Stomach (tissue), 4 donors: ENCODE data around the gene DOCK4.

Source experiments
- EP300 ChIP-seq: sonication (generic); formaldehyde crosslinking; IDR thresholded peaks from one replicate; pipeline ENCODE4 v1.6.1; 2017; ENCODE audit warnings: antibody characterized with exemption
- POLR2A ChIP-seq, 4 donors: fragments of 450-650 bp; IDR thresholded peaks; one replicate each; pipeline ENCODE4 v1.6.1; 2016; ENCODE audit warnings: antibody characterized with exemption in 4 of 4, control low read depth in 2 of 4, mild to moderate bottlenecking in 1 of 4, moderate library complexity in 1 of 4
- POLR2AphosphoS5 ChIP-seq, 3 donors: sonication (generic); formaldehyde crosslinking; IDR thresholded peaks; one replicate each; pipeline ENCODE4 v1.6.1; 2016; ENCODE audit warnings: antibody characterized with exemption in 3 of 3
- TF ChIP-seq, protein P1 (sequence below), 7 experiments: fragments of 450-650 bp in 4 of 7; fragments of 200-600 bp in 3 of 7; sonication (generic) in 3 of 7; IDR thresholded peaks; one replicate each; pipeline ENCODE4 v1.5.1; 2016 to 2019; ENCODE audit warnings: antibody characterized with exemption in 7 of 7, control low read depth in 2 of 7, mild to moderate bottlenecking in 1 of 7

DNA sequence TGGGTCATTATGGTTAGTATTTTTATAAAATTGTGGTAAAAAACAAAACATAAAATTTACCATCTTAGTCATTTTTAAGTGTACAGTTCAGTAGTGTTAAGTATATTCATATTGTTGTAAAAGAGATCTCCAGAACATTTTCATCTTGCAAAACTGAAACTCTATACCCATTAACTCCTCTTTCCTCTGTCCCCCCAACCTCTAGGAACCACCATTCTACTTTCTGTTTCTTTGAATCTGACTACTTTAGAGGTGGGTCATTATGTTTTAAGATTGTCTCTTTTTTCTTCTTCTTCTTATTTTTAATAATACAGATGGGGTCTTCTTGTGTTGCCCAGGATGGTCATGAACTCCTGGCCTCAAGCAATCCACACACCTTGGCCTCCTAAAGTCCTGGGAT, 84.1 kb downstream of the DOCK4 start:
- TF ChIP-seq POLR2AphosphoS5 (IDR thresholded peaks at IDR 0.05): no peak
- TF ChIP-seq EP300: no peak
- TF ChIP-seq, protein P1, sequence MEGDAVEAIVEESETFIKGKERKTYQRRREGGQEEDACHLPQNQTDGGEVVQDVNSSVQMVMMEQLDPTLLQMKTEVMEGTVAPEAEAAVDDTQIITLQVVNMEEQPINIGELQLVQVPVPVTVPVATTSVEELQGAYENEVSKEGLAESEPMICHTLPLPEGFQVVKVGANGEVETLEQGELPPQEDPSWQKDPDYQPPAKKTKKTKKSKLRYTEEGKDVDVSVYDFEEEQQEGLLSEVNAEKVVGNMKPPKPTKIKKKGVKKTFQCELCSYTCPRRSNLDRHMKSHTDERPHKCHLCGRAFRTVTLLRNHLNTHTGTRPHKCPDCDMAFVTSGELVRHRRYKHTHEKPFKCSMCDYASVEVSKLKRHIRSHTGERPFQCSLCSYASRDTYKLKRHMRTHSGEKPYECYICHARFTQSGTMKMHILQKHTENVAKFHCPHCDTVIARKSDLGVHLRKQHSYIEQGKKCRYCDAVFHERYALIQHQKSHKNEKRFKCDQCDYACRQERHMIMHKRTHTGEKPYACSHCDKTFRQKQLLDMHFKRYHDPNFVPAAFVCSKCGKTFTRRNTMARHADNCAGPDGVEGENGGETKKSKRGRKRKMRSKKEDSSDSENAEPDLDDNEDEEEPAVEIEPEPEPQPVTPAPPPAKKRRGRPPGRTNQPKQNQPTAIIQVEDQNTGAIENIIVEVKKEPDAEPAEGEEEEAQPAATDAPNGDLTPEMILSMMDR (IDR thresholded peaks at IDR 0.05): no peak
- no peak for TF ChIP-seq POLR2A (IDR thresholded peaks at IDR 0.05)
